SJCRH30 (cell line): ENCODE data around the gene GLI3. TPM values are rescaled to one million over a fixed set of nuclear protein-coding genes. Genes with fewer than 3 reads are reported as not detected.
A peak's percentile ranks its signal among the peaks of the same experiment; 100 is the strongest.

Experiments used
- DNase-seq, 2 experiments: peaks; one replicate each; pipeline ENCODE4 v3.0.0-alpha.2; 2015 to 2020
- H3K27ac ChIP-seq: fragments of 250-450 bp; sonication (Bioruptor Pico); 2 replicates; pipeline ENCODE4 v1.5.1; 2020; ENCODE audit warnings: mild to moderate bottlenecking, moderate library complexity
- H3K27me3 ChIP-seq: fragments of 250-450 bp; sonication (Bioruptor Pico); 2 replicates; pipeline ENCODE4 v1.5.1; 2020; ENCODE audit warnings: mild to moderate bottlenecking, moderate library complexity
- H3K36me3 ChIP-seq: fragments of 250-450 bp; sonication (Bioruptor Pico); 2 replicates; pipeline ENCODE4 v1.5.1; 2020; ENCODE audit warnings: mild to moderate bottlenecking, moderate library complexity
- H3K4me1 ChIP-seq: fragments of 250-450 bp; sonication (Bioruptor Pico); 2 replicates; pipeline ENCODE4 v1.5.1; 2020; ENCODE audit warnings: mild to moderate bottlenecking, moderate library complexity
- H3K4me3 ChIP-seq: fragments of 250-450 bp; sonication (Bioruptor Pico); 2 replicates; pipeline ENCODE4 v1.5.1; 2020; ENCODE audit warnings: mild to moderate bottlenecking, moderate library complexity
- H3K9me3 ChIP-seq: fragments of 250-450 bp; sonication (Bioruptor Pico); replicated peaks from 2 replicates; pipeline ENCODE4 v1.5.1; 2020; ENCODE audit warnings: mild to moderate bottlenecking, moderate library complexity
- total RNA-seq: library from RNA; depleted of rRNA; stranded (reverse); fragments of >200 nt; shearing (Covaris generic); gene quantifications from 2 replicates; pipeline ENCODE4 v1.2.3, GENCODE V29; 2014

GLI3 gene
- total RNA-seq, 1 experiment from 2014 or later = 11.1 TPM

GRCh38 chr7:42227936-42228591, 8.9 kb downstream of the GLI3 start:
- H3K27ac ChIP-seq = no peak overlapping the region
- no peak for DNase-seq
- H3K4me3 ChIP-seq = no peak overlapping the region

DNA sequence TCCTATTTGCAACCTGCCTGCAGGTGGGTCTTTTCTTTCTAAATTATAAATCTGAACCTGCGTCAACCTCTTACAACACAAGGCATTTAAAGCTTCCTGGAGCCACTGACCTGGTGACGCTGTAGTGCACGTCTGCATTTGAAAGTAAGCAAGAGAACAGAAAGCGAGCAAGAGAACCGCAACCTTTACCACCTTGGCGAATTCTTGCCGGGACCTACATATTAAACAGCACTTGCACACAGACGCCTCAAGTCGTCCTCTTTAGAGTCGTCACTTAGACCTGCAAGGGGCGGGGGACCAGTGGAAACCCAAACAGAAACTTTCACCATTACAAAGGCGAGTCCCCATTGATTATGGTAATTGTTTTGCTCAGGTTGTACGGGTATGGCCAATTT, 9.5 kb downstream of the GLI3 start:
- Histone ChIP-seq H3K27me3 (no peaks in the 10 kb centered on the region), H3K27ac (no peak overlapping the region), H3K4me3 (no peak overlapping the region), H3K9me3 (no peaks in the 10 kb centered on the region), H3K36me3 (0 out of 2 replicates have a peak, but pooled peaks cover 5% of the 10 kb centered on the region), H3K4me1 (peaks cover 14% of the 10 kb centered on the region; the same call in 1 of the 2 replicates)
- no peak for DNase-seq

More at GRCh38 chr7:42227936-42228591, 8.9 kb downstream of the GLI3 start:
- Histone ChIP-seq H3K9me3 (no peaks in the 10 kb centered on the region), H3K27me3 (no peaks in the 10 kb centered on the region), H3K4me1 (peaks cover 19% of the 10 kb centered on the region), H3K36me3 (0 out of 2 replicates have a peak, but pooled peaks cover 5% of the 10 kb centered on the region)

GRCh38 chr7:42227021-42227420, 10.0 kb downstream of the GLI3 start:
- DNase-seq = no peak
- peaks cover 9% of the 10 kb centered on the region; the same call in 1 of the 2 replicates for H3K4me1 ChIP-seq
- peaks cover 6% of the 10 kb centered on the region for H3K36me3 ChIP-seq
- no peaks in the 10 kb centered on the region for H3K27me3 ChIP-seq
- H3K4me3 ChIP-seq = no peak overlapping the region
- no peak overlapping the region for H3K27ac ChIP-seq
- no peaks in the 10 kb centered on the region for H3K9me3 ChIP-seq

DNA sequence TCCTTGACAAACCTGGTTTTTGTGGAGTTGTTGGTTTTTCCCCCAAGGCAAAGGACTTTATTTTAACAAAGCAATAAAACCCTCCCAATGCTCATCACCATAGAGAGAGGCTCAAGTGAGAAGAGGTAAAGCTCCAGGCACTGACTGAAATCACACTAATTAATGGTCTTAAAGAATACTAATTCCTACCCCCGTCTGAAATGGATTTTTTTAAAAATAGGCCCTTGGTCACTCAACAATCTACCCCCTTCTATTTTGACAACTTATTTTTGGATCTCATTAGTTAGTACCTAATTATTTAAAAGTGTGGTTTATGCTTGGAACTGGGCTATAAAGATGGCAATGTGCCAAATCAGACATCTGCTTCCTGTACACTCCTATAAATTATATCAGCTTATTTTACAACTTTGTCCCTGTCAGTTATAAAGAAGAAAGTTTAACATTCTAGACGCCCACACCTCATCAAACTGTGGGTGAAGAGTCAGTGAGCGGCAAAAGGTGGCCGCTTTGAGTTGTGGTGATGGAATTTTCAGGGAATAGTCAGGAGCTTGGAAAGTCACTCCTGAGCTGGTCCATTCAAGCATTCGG, 10.6 kb downstream of the GLI3 start:
- Histone ChIP-seq H3K36me3 (peaks cover 8% of the 10 kb centered on the region), H3K27me3 (no peaks in the 10 kb centered on the region), H3K4me1 (peaks cover 9% of the 10 kb centered on the region; the same call in 1 of the 2 replicates), H3K4me3 (no peak overlapping the region), H3K27ac (no peak overlapping the region), H3K9me3 (no peaks in the 10 kb centered on the region)
- DNase-seq = peak in 1 of 2 experiments; percentile 33

GRCh38 chr7:42224391-42225003, 12.5 kb downstream of the GLI3 start:
- no peaks in the 10 kb centered on the region for H3K27me3 ChIP-seq
- no peaks in the 10 kb centered on the region for H3K9me3 ChIP-seq
- peaks cover 5% of the 10 kb centered on the region for H3K36me3 ChIP-seq
- H3K4me3 ChIP-seq = no peak overlapping the region
- peaks cover 2% of the 10 kb centered on the region; the same call in 1 of the 2 replicates for H3K4me1 ChIP-seq
- no peak for DNase-seq
- no peak overlapping the region for H3K27ac ChIP-seq

GRCh38 chr7:42222891-42223290, 14.1 kb downstream of the GLI3 start:
- H3K4me3 ChIP-seq = no peak overlapping the region
- no peak overlapping the region for H3K27ac ChIP-seq
- no peaks in the 10 kb centered on the region; the same call in 1 of the 2 replicates for H3K4me1 ChIP-seq
- H3K9me3 ChIP-seq = no peaks in the 10 kb centered on the region
- no peak for DNase-seq
- no peaks in the 10 kb centered on the region for H3K27me3 ChIP-seq
- H3K36me3 ChIP-seq = peaks cover 9% of the 10 kb centered on the region

DNA sequence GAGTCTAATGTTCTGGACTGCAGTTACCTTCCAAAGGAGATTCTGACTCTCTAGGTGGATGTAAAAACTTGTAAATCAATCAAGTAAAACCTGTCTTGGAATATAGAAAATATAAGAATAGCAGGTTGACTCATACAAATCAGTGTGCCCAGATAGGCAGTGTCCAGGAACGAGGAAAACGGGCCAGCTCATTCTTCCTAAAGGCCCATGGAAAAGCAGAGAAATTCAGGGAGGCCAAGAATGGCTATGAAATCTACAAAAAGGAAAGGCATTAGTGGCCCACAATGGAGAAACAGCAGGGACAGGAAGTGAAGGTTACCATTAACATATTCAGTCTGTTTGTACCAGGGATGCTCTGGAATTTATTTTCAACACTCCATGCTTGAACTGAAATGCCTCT, 14.9 kb downstream of the GLI3 start:
- no peak overlapping the region for H3K27ac ChIP-seq
- H3K36me3 ChIP-seq = peaks cover 9% of the 10 kb centered on the region
- no peaks in the 10 kb centered on the region; the same call in 1 of the 2 replicates for H3K4me1 ChIP-seq
- H3K9me3 ChIP-seq = no peaks in the 10 kb centered on the region
- no peaks in the 10 kb centered on the region for H3K27me3 ChIP-seq
- no peak for DNase-seq
- H3K4me3 ChIP-seq = no peak overlapping the region

DNA sequence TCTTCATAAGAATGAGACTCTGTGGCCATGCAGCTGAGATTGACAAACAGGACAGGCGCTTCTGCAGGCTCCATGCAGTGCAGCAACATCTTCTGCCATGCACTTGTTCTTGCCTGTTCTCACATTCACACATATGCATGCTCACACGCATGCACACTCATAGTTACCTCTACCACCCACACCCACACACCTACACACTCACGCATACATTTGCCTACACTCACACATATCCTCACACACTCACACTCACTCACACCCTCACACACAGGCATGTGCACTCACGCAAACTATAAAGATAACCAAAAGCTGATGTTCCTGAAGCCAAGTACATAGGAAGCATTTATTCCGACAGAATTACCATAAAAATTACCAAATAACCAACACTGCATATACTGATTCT, 15.7 kb downstream of the GLI3 start:
- Histone ChIP-seq H3K9me3 (no peaks in the 10 kb centered on the region), H3K4me3 (no peak overlapping the region), H3K27me3 (no peaks in the 10 kb centered on the region), H3K27ac (no peak overlapping the region), H3K36me3 (peaks cover 9% of the 10 kb centered on the region), H3K4me1 (no peaks in the 10 kb centered on the region; the same call in 1 of the 2 replicates)
- no peak for DNase-seq

DNA sequence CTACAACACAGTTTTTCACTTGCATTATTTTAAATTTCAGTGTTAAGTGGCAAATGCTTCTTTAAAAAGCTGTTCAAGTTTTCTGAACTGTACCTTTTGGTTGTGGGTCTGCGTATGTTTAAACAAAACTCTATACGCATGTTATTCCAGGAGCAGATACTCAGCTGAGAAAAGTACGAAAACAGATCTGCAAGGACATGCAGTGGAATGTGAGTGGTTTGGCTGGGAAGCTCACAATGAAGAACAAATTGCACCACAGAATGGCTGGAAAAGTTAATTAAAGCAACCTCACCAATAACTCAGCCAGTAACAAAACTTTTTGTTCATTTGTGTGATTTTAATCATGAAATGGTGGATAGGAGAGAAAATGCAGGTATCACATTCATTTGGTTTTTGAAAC, 17.6 kb downstream of the GLI3 start:
- no peaks in the 10 kb centered on the region; the same call in 1 of the 2 replicates for H3K4me1 ChIP-seq
- DNase-seq = no peak

DNA sequence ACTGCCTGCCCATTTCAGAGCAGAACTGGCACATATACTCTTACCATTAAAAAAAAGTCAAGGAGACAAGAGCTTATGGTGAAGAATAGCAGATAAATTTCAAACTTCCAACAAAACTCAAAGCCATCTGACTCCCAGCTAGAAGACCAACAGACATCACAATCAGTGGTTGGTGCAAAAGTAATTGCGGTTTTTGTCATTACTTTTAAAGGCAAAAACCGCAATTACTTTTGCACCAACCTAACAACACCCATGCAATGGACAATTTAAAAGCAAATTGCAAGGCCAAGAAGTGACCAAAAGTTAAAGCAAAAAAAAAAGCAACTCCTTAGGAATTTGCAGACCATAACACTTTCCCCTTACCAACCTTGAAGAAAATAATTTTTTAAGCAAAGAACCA, 18.8 kb downstream of the GLI3 start:
- no peaks in the 10 kb centered on the region; the same call in 1 of the 2 replicates for H3K4me1 ChIP-seq
- H3K4me3 ChIP-seq = no peak overlapping the region
- no peak overlapping the region for H3K27ac ChIP-seq
- H3K9me3 ChIP-seq = no peaks in the 10 kb centered on the region
- no peak for DNase-seq
- no peaks in the 10 kb centered on the region for H3K27me3 ChIP-seq
- H3K36me3 ChIP-seq = peaks cover 9% of the 10 kb centered on the region

More for the DNA sequence above, 17.6 kb downstream of the GLI3 start:
- Histone ChIP-seq H3K9me3 (no peaks in the 10 kb centered on the region), H3K4me3 (no peak overlapping the region), H3K27ac (no peak overlapping the region), H3K36me3 (peaks cover 7% of the 10 kb centered on the region), H3K27me3 (no peaks in the 10 kb centered on the region)

GRCh38 chr7:42217548-42217947, 19.5 kb downstream of the GLI3 start:
- DNase-seq = no peak
- Histone ChIP-seq H3K4me1 (no peaks in the 10 kb centered on the region; the same call in 1 of the 2 replicates), H3K27me3 (no peaks in the 10 kb centered on the region), H3K4me3 (no peak overlapping the region), H3K36me3 (peaks cover 9% of the 10 kb centered on the region), H3K9me3 (no peaks in the 10 kb centered on the region), H3K27ac (no peak overlapping the region)

DNA sequence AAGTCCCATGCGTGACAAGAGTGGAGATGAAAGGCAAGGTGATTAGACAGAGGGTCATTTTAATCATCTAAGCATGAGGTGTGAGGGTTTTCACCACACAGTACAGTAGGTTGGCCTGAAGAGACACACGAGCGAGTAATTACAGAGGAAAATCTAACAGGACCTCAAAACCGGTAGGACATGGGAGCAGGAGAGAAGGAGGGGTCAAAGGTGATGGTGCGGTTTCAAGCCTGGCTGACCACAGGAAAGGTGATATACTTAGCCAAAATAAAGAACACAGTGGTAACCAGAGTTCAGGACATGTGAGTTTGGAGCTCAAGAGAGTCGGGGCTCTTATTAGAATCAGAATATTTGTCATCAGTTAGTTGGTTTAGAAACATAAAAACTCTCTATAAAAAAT, 20.0 kb downstream of the GLI3 start:
- Histone ChIP-seq H3K27me3 (no peaks in the 10 kb centered on the region), H3K27ac (no peak overlapping the region), H3K4me1 (no peaks in the 10 kb centered on the region; the same call in 1 of the 2 replicates), H3K9me3 (no peaks in the 10 kb centered on the region), H3K4me3 (no peak overlapping the region), H3K36me3 (peaks cover 12% of the 10 kb centered on the region)
- DNase-seq = no peak

DNA sequence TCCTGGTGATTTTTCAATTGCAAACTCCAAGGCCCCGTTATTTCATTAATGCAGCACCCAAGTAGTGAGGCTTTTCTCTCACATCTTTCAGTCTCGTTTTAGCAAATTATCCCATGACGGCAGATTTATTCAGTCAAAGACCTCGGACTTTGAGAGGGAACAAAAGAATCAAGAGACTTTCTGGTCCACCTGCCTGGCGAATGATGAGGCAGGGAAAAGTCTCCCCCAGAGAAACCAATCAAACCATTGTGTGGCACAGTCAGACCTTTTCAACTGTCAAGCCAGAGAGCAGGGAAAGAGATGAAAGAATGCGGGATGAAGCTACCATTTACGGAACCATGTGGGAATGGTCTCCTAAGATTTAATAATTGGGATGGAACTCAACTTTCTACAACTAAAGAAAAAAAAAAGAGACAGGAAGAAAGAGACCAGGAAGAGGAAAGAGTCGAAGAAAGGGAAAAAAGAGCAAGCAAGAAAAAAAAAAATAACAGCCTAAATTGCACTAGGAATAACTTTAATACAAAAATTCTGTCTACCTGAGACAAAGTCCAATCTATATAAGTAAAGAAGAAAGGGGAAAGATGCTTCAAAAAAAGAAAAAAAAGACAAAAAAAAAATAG, 22.8 kb downstream of the GLI3 start:
- Histone ChIP-seq H3K27ac (no peak overlapping the region), H3K9me3 (no peaks in the 10 kb centered on the region), H3K4me3 (no peak overlapping the region), H3K36me3 (peaks cover 11% of the 10 kb centered on the region), H3K27me3 (no peaks in the 10 kb centered on the region), H3K4me1 (no peaks in the 10 kb centered on the region)
- no peak for DNase-seq

- H3K36me3 ChIP-seq = peaks cover 10% of the 10 kb centered on the region
- no peaks in the 10 kb centered on the region for H3K9me3 ChIP-seq
- H3K4me1 ChIP-seq = no peaks in the 10 kb centered on the region
- H3K27ac ChIP-seq = no peak overlapping the region
- no peak for DNase-seq
- H3K4me3 ChIP-seq = no peak overlapping the region
- H3K27me3 ChIP-seq = no peaks in the 10 kb centered on the region
These were observed 23.9 kb downstream of the GLI3 start for GRCh38 chr7:42213093-42213492.

DNA sequence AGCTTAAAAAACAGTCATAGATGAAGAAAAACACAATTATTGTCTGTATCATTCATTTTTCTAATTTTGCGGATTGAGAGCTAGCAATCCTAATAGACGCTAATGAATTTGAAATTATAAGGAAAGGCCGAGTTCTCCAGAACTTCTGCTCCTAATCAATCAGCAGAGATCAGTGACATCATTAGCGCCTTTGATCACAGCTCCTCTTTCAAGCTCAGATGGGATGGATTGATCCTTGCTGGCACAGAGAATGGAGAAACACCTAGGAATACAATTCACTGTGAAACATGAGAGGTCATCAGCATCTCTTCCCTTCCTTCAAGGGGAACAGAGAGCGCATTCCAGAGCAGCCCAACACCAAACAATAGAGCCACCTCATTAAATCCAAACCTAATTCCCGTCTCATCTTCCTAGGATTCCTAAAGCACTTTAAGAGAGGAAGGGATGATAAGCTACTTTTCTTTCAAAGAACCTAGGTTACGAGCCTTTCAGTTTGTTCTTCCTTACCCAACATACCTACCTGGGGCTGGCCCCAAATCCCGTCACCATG, 24.4 kb downstream of the GLI3 start:
- Histone ChIP-seq H3K27me3 (no peaks in the 10 kb centered on the region), H3K4me3 (no peak overlapping the region), H3K4me1 (no peaks in the 10 kb centered on the region), H3K36me3 (peaks cover 10% of the 10 kb centered on the region), H3K9me3 (no peaks in the 10 kb centered on the region), H3K27ac (no peak overlapping the region)
- DNase-seq = no peak
